Stimulated activated CD8-positive, alpha-beta memory T cell treated with anti-CD3 and anti-CD28 coated beads, Interleukin-15, amount 100 ng/mL, for 48 hours (primary cell): ENCODE measurements around the gene UBE2B.

Source experiments
- DNase-seq, 2 donors: peaks; one replicate each; pipeline ENCODE4 v3.0.0-alpha.2; 2020; ENCODE audit warnings: low read depth in 2 of 2

Gene UBE2B

GRCh38 chr5:134437340-134437846 is 66.0 kb downstream of the UBE2B start:
- DNase-seq, result no peak

- DNase-seq, result no peak
These were observed 66.6 kb downstream of the UBE2B start for GRCh38 chr5:134437847-134438581.

GRCh38 chr5:134438721-134439123 is 67.4 kb downstream of the UBE2B start:
- no peak for DNase-seq

GRCh38 chr5:134439210-134439654 is 67.9 kb downstream of the UBE2B start:
- DNase-seq, result no peak

GRCh38 chr5:134440201-134440755 is 68.9 kb downstream of the UBE2B start:
- DNase-seq, result no peak
